ENCODE measurements around the gene FAM32A. TPM values are rescaled to one million over a fixed set of nuclear protein-coding genes. Genes with fewer than 3 reads are reported as not detected.

Gene FAM32A
- total RNA-seq, 1 donor from 2014 or later = 106 TPM

DNA sequence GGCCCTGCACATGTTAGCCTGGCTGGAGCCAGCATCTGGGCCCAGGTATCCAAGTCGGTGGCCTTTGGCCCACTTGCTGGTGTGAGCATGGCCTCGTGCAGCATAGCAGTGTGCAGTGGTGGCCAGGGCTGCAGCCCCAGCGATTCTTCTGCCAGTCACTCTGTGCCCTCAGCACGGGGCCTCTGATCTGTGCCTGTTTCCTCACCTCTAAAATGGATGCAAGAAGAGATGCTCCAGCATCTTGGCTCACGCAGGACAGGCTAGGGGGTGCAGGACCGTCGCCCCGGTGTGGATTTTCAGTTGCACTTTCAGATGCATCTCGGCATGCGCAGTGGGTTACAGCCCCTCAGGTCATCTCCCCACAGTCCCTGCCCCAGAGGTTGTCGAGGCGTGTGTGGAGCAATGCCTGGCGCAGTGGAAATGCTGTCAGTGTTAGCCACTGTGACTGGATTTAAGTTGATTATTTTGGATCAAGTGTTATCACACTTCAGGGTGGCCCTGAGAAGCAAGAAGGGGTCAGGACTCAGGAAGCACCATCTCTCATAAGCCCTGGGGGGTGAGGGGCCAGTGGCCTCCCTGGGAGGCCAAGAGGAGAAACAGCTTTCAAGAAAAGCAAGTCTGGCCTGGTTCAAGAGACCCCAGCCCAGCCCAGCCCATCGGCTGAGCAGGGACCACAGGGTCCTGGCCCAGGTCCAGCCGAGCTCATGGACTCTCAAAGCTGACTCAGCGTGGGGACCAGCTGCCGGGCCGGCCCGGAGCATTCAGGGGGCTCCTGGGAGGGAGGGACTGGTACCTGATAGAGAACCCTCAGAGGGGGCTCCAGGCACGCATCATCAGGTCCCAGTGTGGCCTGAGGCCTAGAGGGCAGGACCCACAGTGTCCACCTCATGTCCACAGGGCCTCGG, 40.3 kb downstream of the FAM32A start:
- Mint-ChIP-seq H3K27ac (ENCODE audit: unreplicated experiment) (no peak overlapping the region), H3K9me3 (ENCODE audit: unreplicated experiment) (peaks cover 17% of the 10 kb centered on the region), H3K4me1 (ENCODE audit: low read depth, unreplicated experiment) (no peaks in the 10 kb centered on the region), H3K4me3 (ENCODE audit: unreplicated experiment) (no peak overlapping the region), H3K36me3 (ENCODE audit: low read depth, unreplicated experiment) (peaks cover 37% of the 10 kb centered on the region), H3K27me3 (ENCODE audit: low read depth, unreplicated experiment) (no peaks in the 10 kb centered on the region)
- Histone ChIP-seq H3K36me3 (ENCODE audit: insufficient read depth, low read length) (peaks cover 36% of the 10 kb centered on the region), H3K4me2 (ENCODE audit: low read length) (no peak overlapping the region), H3K4me3 (ENCODE audit: insufficient read depth, low read depth, low read length) (no peak overlapping the region), H3K79me2 (ENCODE audit: insufficient read depth, low read length) (peaks cover 20% of the 10 kb centered on the region), H3K27ac (ENCODE audit: low read depth, low read length) (no peak overlapping the region), H3K27me3 (ENCODE audit: insufficient read depth, low read length) (no peaks in the 10 kb centered on the region), H2AFZ (ENCODE audit: low read depth, low read length) (no peak overlapping the region), H3K4me1 (ENCODE audit: insufficient read depth, low read length) (no peaks in the 10 kb centered on the region), H3K9me3 (ENCODE audit: insufficient read depth, low read depth, low read length) (peaks cover 12% of the 10 kb centered on the region), H4K20me1 (ENCODE audit: insufficient read depth, low read length) (peaks cover 43% of the 10 kb centered on the region), H3K9ac (ENCODE audit: low read length) (no peak overlapping the region)
- DNase-seq (ENCODE audit: low read depth) = no peak
- FAIRE-seq = no peak
- TF ChIP-seq EZH2 (IDR thresholded peaks at IDR 0.05; ENCODE audit: insufficient read depth, low read length) (no peak), CTCF (IDR thresholded peaks at IDR 0.05; ENCODE audit: insufficient read depth, low read depth, low read length) (no peak)

DNA sequence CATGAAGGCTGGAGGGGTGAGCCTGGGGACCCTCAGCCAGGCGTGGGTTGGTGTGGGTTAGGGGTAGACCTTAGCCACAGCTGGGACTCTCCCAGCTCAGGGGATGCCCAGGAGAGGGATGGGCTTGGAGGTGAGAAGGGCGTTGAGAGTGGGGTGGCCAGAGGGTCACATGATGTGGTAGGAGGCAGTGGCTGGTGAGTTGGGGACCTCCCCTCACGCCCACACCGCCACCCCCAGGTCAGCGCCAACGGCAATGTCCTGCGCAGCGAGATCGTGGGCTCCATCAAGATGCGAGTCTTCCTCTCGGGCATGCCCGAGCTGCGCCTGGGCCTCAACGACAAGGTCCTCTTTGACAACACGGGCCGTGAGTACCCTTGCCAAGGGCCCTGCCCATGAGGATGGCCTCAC, 41.0 kb downstream of the FAM32A start:
- H3K4me1 Mint-ChIP-seq (ENCODE audit: low read depth, unreplicated experiment) = no peaks in the 10 kb centered on the region

More for the DNA sequence above, 41.0 kb downstream of the FAM32A start:
- peaks cover 31% of the 10 kb centered on the region for H3K36me3 ChIP-seq (ENCODE audit: insufficient read depth, low read length)
- H3K9ac ChIP-seq (ENCODE audit: low read length) = no peak overlapping the region
- Mint-ChIP-seq H3K36me3 (ENCODE audit: low read depth, unreplicated experiment) (peaks cover 32% of the 10 kb centered on the region), H3K4me3 (ENCODE audit: unreplicated experiment) (no peak overlapping the region), H3K27ac (ENCODE audit: unreplicated experiment) (no peak overlapping the region), H3K9me3 (ENCODE audit: unreplicated experiment) (peaks cover 10% of the 10 kb centered on the region), H3K27me3 (ENCODE audit: low read depth, unreplicated experiment) (no peaks in the 10 kb centered on the region)
- no peak for FAIRE-seq
- TF ChIP-seq CTCF (IDR thresholded peaks at IDR 0.05; ENCODE audit: insufficient read depth, low read depth, low read length) = no peak
- no peak for TF ChIP-seq EZH2 (IDR thresholded peaks at IDR 0.05; ENCODE audit: insufficient read depth, low read length)
- no peak overlapping the region for H3K27ac ChIP-seq (ENCODE audit: low read depth, low read length)
- DNase-seq (ENCODE audit: low read depth) = no peak
- peaks cover 7% of the 10 kb centered on the region for H3K9me3 ChIP-seq (ENCODE audit: insufficient read depth, low read depth, low read length)
- no peak overlapping the region for H2AFZ ChIP-seq (ENCODE audit: low read depth, low read length)
- H3K27me3 ChIP-seq (ENCODE audit: insufficient read depth, low read length) = no peaks in the 10 kb centered on the region
- H3K4me2 ChIP-seq (ENCODE audit: low read length) = no peak overlapping the region
- H3K79me2 ChIP-seq (ENCODE audit: insufficient read depth, low read length) = peaks cover 20% of the 10 kb centered on the region
- no peak overlapping the region for H3K4me3 ChIP-seq (ENCODE audit: insufficient read depth, low read depth, low read length)
- no peaks in the 10 kb centered on the region for H3K4me1 ChIP-seq (ENCODE audit: insufficient read depth, low read length)
- peaks cover 37% of the 10 kb centered on the region for H4K20me1 ChIP-seq (ENCODE audit: insufficient read depth, low read length)

Data from astrocyte (in vitro differentiated cells and primary cell).